Activated naive CD4-positive, alpha-beta T cell (primary cell): Measurements from ENCODE around the gene GTPBP6.
"Not testable (repeated sequence)": the region's sequence is repeated elsewhere in the genome, so short reads cannot be mapped to it uniquely, and the experiment has no call there.

Source experiments
- DNase-seq, 4 experiments: peaks; one replicate each; lab custom pipeline; 2025; lab: John Stamatoyannopoulos, UW

The GTPBP6 gene

GRCh38 chrX:351736-352135 lies 33.1 kb upstream of the GTPBP6 start:
- DNase-seq, result no peak

- DNase-seq, result not testable (repeated sequence)
Measured at GRCh38 chrX:351324-351641, 32.7 kb upstream of the GTPBP6 start.

DNA sequence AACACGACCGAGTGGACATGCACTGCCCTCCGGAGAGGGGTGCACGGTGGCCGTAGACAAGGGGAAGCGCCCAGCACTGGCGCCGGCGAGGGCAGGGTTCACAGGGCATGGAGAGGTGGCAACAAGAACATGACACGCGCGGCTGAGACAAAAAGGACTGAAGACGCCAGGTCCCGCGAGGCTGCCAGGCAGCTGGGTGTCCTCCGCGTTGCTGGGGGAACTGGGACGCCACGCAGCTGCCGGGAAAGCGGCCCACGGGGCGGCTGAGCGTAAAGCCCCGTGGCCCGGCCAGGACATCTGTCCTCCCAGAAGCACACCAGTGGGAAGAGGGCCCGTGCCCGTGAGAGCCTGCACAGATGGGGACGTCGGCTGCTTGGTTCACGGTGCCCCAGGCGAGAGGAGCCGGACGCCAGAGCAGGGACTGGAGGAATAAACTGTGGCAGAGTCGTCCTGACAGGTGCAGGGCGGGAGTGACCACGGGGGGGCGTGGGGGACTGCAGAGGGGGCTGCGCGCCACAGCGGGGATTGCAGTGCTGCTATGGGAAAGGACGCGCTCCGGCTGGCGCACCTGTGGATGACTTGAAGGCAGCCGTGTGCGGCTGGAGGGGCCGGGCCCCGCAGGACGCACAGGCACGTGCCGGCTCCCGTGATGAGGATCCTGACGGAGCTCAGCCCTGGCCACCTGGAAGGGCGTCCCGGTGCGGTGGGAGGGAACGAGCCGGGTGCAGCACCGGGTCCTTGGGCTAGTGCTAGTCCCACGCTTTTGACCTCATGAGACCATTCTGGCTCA lies 32.1 kb upstream of the GTPBP6 start:
- DNase-seq, result no peak

DNA sequence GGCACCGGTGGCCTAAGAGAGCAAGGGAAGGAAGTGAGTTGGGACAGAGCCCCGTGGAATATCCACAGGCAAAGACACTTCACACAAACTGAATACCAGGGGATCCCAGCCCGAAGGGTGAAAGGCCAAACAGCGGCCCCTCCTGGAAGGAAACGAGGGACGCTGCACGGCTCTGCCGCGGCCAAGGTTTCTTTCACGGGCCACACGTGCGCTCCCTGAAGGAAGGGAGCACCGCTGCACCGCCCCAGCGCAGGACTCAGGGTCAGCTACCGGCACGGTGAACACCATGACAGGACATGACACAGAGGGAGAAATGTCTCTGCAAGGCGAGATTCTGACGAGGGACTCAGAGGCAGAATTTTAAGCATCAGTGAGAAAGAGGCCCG lies 31.5 kb upstream of the GTPBP6 start:
- DNase-seq, result no peak

DNA sequence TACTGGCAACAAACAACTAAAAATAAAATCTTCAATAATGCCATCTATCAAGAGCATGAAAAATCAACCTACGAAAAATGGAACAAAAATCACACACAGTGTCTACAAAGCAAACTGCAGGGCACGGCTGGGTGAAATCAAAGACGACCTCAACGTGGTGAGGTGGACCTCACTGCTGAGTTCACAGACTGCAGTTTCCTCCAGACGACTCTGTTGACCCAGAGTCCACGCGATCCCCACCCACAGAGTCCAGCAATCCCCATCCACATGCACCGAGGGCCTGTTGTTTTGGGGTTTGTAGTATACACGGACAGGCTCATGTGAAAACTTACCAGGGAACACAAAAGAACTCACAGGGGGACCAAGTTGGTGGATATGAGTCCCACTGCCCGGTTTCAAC lies 31.1 kb upstream of the GTPBP6 start:
- DNase-seq, result no peak

- DNase-seq, result no peak
Measured at GRCh38 chrX:349196-349595, 30.6 kb upstream of the GTPBP6 start.

DNA sequence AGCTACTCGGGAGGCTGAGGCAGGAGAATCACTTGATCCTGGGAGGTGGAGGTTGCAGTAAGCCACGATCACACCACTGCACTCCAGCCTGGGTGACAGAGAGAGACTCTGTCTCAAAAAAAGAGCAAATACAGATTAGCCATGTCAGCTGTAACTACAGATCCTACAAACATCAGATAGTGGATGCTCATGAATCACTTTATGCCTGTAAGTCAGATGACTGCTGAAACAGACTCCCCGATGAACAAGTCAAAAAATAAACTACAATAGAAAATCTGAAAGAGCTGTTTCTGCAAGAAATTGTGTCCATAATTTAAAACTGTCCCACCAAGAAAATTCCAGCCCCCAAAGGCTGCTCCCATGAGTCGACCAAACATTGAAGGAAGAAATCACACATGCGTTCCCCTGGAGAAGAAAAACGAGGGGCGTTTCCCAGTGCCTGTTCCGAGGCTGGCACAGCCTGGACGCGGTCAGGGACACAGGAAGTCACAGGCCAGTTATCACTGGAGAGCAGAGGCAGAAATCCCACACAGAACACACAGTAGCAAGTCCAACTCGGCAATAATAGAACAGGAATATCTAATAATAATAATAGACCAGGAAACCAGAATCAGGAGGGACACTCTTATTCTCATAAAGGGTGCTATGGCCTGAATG lies 30.0 kb upstream of the GTPBP6 start:
- DNase-seq, result no peak

DNA sequence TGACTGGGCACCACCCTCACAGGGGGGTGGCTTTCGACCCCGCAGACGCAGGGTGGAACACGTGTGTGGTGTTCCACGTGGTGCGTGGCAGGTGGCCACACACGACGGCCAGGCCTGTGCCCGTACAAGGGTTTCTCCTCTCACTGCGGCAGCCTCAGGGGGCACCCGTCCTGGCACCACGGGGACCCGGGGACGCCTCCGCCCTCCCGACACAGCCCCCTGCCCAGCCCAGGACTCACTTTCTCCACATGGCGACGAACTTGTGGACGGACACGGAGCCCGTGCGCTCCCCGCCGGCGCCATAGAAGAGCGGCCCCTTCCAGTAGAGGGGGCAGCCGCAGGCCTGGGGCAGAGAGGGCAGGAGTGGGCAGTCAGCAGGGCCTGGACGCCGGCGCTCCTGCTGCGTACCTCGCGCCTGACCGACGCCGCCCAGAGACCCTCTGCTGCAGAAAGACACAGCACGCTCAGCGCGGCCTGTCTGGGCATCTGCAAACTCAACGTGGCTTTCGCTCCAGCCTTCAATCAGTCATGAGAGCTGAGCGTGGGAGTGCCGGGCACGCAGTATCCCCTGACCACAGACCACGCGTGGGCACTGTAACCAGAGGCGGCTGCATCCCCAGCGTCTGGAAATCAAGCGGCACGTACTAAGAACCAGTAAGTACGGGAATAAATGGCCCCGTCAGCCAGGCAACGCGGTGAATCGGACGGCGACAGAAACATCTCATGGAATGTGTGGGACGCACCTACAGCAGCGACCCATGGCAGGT lies 28.9 kb upstream of the GTPBP6 start:
- no peak for DNase-seq

DNA sequence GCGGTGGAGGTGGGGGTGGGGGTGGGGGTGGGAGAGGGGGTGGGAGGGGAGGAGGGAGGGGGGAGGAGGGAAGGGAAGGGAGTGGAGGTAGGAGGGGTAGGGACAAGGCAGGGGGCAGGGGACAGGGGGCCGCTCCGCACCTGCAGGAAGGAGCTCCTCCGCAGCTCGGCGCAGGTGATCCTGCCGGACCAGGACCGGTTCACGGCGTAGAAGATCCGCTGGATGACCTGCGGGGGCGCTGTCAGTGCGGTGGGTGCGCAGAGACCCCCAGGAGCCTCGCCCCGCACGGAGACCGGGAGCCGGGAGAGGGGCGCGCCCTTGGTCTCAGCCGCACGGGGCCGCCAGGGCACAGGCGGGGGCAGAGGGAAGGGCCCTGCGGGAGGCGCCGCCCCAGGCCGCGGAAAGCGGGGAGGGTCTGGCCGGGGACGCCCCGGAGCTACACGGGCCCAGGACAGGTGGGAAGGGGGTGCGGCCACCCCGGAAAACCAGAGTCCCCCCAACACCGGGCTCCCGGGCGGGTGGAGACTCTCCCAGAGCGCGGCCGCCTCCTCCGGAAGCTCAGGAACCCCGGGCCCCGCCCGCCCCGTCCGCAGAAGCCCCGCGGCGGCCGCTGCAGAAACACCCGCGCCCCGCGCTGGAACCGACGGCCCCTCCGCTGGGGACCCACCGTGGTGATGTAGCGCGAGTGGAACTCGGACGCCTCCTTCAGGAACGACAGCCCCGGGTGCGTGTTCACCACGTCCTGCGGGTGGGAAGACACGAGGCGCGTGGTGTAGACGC lies 27.6 kb upstream of the GTPBP6 start:
- no peak for DNase-seq

- DNase-seq, result no peak
Measured at GRCh38 chrX:345020-345925, 26.7 kb upstream of the GTPBP6 start.

DNA sequence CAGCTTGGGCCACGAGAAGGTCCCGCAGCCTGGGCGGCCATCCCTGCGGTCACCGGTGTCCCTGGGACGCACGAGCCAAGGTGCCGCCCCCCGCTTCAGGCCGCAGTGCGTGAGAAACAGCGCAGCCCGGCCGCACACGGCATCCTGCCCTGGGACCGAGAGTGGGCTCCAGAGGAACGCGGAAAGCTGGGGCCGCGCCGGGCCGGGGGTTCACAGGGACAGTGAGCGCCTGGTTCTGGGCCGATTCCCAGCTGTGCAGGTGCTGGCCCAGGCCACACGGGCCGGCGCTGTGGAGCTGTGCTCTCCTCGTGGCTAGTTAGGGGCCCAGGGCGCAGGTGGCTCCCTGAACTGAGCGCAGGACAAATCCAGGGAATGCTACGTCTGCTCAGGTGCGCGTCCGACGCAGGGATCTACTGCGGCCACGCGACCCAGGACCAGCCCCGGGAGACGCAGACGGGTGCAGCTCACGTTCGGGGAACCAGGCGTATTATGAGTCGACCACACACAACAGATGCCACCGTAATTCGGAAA lies 25.8 kb upstream of the GTPBP6 start:
- no peak for DNase-seq

GRCh38 chrX:341541-342101 lies 23.0 kb upstream of the GTPBP6 start:
- DNase-seq, result no peak

GRCh38 chrX:340641-341423 lies 22.2 kb upstream of the GTPBP6 start:
- DNase-seq, result no peak

DNA sequence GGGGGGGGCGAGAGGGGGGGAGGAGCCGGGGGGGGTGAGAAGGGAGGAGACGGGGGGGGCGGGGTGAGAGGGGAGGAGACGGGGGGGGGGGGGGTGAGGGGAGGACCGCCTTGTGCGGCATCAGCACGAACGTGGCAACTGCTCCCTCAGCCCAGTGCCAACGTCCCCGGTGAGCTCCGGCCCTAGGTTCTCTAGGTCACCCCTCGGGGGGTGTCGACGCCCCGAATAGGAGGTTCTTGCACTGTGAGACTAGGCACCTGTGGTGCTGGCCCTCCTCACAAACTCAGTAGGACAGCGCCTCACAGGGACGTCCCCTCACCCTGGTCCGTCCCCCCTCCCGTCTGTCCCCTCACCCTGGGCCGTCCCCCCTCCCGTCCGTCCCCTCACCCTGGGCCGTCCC lies 21.5 kb upstream of the GTPBP6 start:
- no peak for DNase-seq

DNA sequence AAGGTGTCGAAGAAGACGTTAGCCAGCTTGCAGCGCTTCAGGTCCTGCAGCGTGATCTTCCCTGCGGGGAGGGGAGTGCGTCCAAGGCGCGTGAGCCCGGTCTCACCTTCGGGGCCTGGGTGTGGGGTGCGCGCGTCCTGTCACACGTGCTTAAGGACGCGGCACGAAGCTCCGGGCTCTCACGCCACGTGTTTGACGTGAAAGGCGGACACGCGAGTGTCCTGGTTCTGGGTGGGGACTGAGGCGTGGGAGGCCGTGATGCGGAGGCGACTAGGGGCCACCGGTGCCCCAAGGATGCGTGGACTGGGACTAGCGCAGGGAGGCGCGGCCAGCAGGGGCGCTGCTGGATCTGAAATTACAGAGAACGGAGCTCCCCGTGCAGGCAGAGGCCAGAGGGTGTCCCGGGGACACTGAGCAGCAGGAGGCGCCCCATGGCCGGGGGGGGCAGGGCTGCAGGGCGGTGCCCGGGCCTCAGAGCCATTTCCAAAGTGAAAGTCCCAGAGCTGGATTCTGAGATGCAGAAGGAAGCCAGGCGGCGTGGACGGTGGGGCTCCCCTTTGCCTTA lies 20.3 kb upstream of the GTPBP6 start:
- DNase-seq, result no peak

- no peak for DNase-seq
Measured at GRCh38 chrX:338281-338835, 19.8 kb upstream of the GTPBP6 start.

DNA sequence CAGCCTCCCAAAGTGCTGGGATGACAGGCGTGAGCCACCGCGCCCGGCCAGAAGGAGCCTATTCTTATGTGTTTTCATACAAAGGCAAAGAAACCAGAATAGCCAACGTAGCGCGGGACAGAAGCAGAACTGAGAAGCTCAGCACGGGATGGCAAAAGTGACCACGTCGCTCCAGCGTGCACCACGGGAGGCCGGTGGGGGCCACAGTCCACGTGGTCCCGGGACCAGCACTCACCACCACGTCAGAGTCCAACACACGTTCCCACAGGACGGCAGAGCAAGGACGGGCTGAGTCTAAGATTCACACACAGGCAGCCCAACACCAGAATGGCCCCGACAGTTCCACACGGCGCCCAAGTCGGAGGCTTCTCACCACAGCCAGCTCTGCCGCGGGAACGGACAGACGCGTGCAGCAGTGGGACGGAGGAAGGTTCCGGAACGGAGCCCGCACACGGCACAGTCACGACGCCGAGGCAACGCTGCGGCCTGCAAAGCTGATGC lies 18.8 kb upstream of the GTPBP6 start:
- DNase-seq, result no peak

DNA sequence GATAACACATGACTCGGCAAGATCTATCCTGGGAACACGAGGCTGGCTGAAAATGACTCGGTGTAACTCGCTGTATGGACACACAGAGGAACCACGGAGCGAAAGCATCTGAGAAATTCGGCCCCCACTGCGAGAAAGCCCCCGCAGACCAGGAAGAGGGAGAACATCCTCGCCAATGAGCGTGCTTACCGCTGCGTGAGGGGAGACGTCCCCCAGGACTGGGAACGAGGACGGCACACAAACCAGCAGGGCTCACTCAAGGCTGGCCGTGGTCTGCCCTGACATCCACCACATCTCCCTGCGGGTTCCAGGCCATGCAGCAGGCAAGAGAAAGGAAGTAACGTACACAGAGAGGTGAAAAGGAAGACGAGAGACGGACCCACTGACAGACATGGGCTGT lies 17.6 kb upstream of the GTPBP6 start:
- no peak for DNase-seq

DNA sequence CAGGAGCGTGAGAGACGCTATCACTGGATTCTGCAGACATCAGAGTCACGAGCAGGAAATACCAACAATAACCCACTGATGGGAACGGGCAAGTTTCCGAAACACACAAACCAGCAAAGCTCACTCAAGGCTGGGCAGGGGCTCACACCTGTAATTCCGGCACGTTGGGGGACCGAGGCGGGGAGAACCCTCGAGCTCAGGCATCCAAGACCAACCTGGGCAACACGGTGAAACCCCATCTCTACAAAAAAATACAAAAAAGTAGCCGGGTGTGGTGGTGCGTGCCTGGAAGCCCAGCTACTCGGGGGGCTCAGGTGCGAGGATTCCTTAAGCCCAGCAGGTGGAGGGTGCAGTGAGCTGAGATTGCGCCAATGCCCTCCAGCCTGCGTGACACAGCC lies 17.2 kb upstream of the GTPBP6 start:
- no peak for DNase-seq
